ENCODE results near the gene KCNN3. TPM values are rescaled to one million over a fixed set of nuclear protein-coding genes. Genes with fewer than 3 reads are reported as not detected.
A peak's percentile ranks its signal among the peaks of the same experiment; 100 is the strongest.

The KCNN3 gene
- total RNA-seq, 1 donor = 0.09 TPM

- DNase-seq (ENCODE audit: low read depth) = no peak
- no peak overlapping the region for H3K4me3 ChIP-seq (ENCODE audit: low read depth, low read length)
- TF ChIP-seq CTCF (IDR thresholded peaks at IDR 0.05; ENCODE audit: insufficient read depth, low read length) = no peak
Measured at GRCh38 chr1:154797175-154797574, 72.9 kb downstream of the KCNN3 start.

- no peak for DNase-seq (ENCODE audit: low read depth)
- no peak overlapping the region for H3K4me3 ChIP-seq (ENCODE audit: low read depth, low read length)
- TF ChIP-seq CTCF (IDR thresholded peaks at IDR 0.05; ENCODE audit: insufficient read depth, low read length) = no peak
Measured at GRCh38 chr1:154796303-154796892, 73.7 kb downstream of the KCNN3 start.

- H3K4me3 ChIP-seq (ENCODE audit: low read depth, low read length) = no peak overlapping the region
- no peak for TF ChIP-seq CTCF (IDR thresholded peaks at IDR 0.05; ENCODE audit: insufficient read depth, low read length)
- no peak for DNase-seq (ENCODE audit: low read depth)
Measured at GRCh38 chr1:154794608-154795007, 75.5 kb downstream of the KCNN3 start.

GRCh38 chr1:154793685-154794084 is 76.4 kb downstream of the KCNN3 start:
- no peak for TF ChIP-seq CTCF (IDR thresholded peaks at IDR 0.05; ENCODE audit: insufficient read depth, low read length)
- H3K4me3 ChIP-seq (ENCODE audit: low read depth, low read length) = no peak overlapping the region

GRCh38 chr1:154792899-154793298 is 77.2 kb downstream of the KCNN3 start:
- no peak for DNase-seq (ENCODE audit: low read depth)
- no peak overlapping the region for H3K4me3 ChIP-seq (ENCODE audit: low read depth, low read length)
- no peak for TF ChIP-seq CTCF (IDR thresholded peaks at IDR 0.05; ENCODE audit: insufficient read depth, low read length)

More at GRCh38 chr1:154793685-154794084, 76.4 kb downstream of the KCNN3 start:
- no peak for DNase-seq (ENCODE audit: low read depth)

- TF ChIP-seq CTCF (IDR thresholded peaks at IDR 0.05; ENCODE audit: insufficient read depth, low read length) = no peak
Measured at GRCh38 chr1:154791292-154792166, 78.6 kb downstream of the KCNN3 start.

More at GRCh38 chr1:154791292-154792166, 78.6 kb downstream of the KCNN3 start:
- H3K4me3 ChIP-seq (ENCODE audit: low read depth, low read length) = no peak overlapping the region
- peak; percentile 53 for DNase-seq (ENCODE audit: low read depth)
